AG04450 (cell line): Measurements from ENCODE around the gene THEM4. TPM values are rescaled to one million over a fixed set of nuclear protein-coding genes. Genes with fewer than 3 reads are reported as not detected.

Experiments
- CTCF ChIA-PET: fragments of 300-600, 350-600 bp; formaldehyde crosslinking; extraction: SDS; loops from one replicate; lab custom pipeline; 2022; ENCODE audit warnings: antibody characterized with exemption, inconsistent platforms; lab: Charles Lee
- POLR2A ChIA-PET: fragments of 350-600 bp; formaldehyde crosslinking; extraction: SDS; loops from one replicate; lab custom pipeline; 2021; ENCODE audit warnings: antibody characterized with exemption, inconsistent platforms; lab: Yijun Ruan, JAX
- DNase-seq: peaks from one replicate; pipeline ENCODE4 v3.0.0-alpha.2; 2011; ENCODE audit warnings: low read depth, low spot score
- H3K27ac ChIP-seq: one replicate; pipeline ENCODE4 v1.5.1; 2012; ENCODE audit warnings: low read depth, low read length, control low read depth
- H3K27me3 ChIP-seq: one replicate; pipeline ENCODE4 v1.6.0; 2012; ENCODE audit warnings: low read length; ENCODE audit not compliant: control insufficient read depth, insufficient read depth
- H3K4me3 ChIP-seq: 2 replicates; pipeline ENCODE4 v1.5.1; 2011; ENCODE audit warnings: mild to moderate bottlenecking, low read depth, low read length, control low read depth
- H3K9me3 ChIP-seq: 2 replicates; pipeline ENCODE4 v1.5.1; 2012; ENCODE audit warnings: low read length; ENCODE audit not compliant: control insufficient read depth, insufficient read depth
- CTCF ChIP-seq: IDR thresholded peaks from 2 replicates; pipeline ENCODE4 v1.5.1; 2011; ENCODE audit warnings: low read depth, low read length, control low read depth, inconsistent platforms
- polyA plus RNA-seq: library from polyadenylated mRNA; depleted of rRNA; stranded (reverse); fragments of >200 nt; gene quantifications from 2 replicates; pipeline ENCODE4 v1.2.3, GENCODE V29; 2011; rRNA removed
- small RNA-seq: library from RNA; depleted of rRNA; stranded (forward); fragments of <200 nt; gene quantifications from one replicate; pipeline ENCODE3, GENCODE V24; 2012; ENCODE audit warnings: low read depth; ENCODE audit not compliant: insufficient read length

THEM4 gene
- polyA plus RNA-seq, 1 experiment, result 24.8 TPM

DNA sequence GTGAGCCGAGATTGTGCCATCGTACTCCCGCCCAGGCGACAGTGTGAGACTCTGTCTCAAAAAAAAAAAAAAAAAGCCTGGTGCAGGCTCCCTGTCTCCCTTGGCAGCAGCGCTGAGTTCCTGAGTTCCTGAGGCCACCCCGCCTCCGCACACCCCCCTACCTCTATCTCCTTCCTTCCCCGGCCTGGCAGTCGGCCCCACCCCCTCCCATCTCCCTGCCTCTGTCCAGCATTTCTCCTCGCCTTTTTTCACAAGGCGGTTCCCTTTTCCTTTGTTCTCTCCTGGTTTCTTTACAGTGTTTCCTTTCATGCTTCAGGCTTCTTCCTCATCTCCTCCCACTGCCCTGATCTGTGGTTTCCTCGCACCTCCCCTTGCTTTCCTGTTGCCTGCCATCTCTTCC lies 80.4 kb downstream of the THEM4 start:
- no peak for DNase-seq
- H3K9me3 ChIP-seq, result no peaks in the 10 kb centered on the region; the same call in 1 of the 2 replicates
- H3K27ac ChIP-seq, result no peak overlapping the region
- POLR2A ChIA-PET, result no interaction called here
- no peak overlapping the region for H3K4me3 ChIP-seq
- CTCF ChIA-PET, result no interaction called here
- H3K27me3 ChIP-seq, result peaks cover 55% of the 10 kb centered on the region
- TF ChIP-seq CTCF, result no peak

- Histone ChIP-seq H3K27ac (no peak overlapping the region), H3K9me3 (no peaks in the 10 kb centered on the region; the same call in 1 of the 2 replicates), H3K4me3 (no peak overlapping the region), H3K27me3 (peaks cover 60% of the 10 kb centered on the region)
- POLR2A ChIA-PET, result interaction anchor here (0.5 kb wide), 1 partner anchor 30 kb away, joined by 3 read pairs; no protein-coding TSS in a partner anchor
- CTCF ChIA-PET, result no interaction called here
- no peak for TF ChIP-seq CTCF
- DNase-seq, result no peak
Measured at GRCh38 chr1:151827853-151828252, 81.5 kb downstream of the THEM4 start.

- Histone ChIP-seq H3K27ac (no peak overlapping the region), H3K9me3 (no peaks in the 10 kb centered on the region; the same call in 1 of the 2 replicates), H3K27me3 (peaks cover 55% of the 10 kb centered on the region), H3K4me3 (no peak overlapping the region)
- no peak for TF ChIP-seq CTCF
- POLR2A ChIA-PET, result no interaction called here
- DNase-seq, result no peak
- CTCF ChIA-PET, result no interaction called here
Measured at GRCh38 chr1:151825751-151826660, 83.3 kb downstream of the THEM4 start.

GRCh38 chr1:151825204-151825603 lies 84.1 kb downstream of the THEM4 start:
- peaks cover 55% of the 10 kb centered on the region for H3K27me3 ChIP-seq
- no peak overlapping the region for H3K4me3 ChIP-seq
- no peak overlapping the region for H3K27ac ChIP-seq
- no peak for DNase-seq
- no peak for TF ChIP-seq CTCF
- CTCF ChIA-PET, result no interaction called here
- H3K9me3 ChIP-seq, result no peaks in the 10 kb centered on the region; the same call in 1 of the 2 replicates
- POLR2A ChIA-PET, result no interaction called here

Small RNAs within 50 kb of the gene (small RNA-seq; reads per million reads assigned to genes)
- gene RF00019, result not detected

Other genes starting within 250 kb of the THEM4 start
- gene CELF3, start 192.7 kb downstream of the THEM4 start, polyA plus RNA-seq, result not detected in 2 replicates
- not detected in 2 replicates for gene RIIAD1, start 188.0 kb downstream of the THEM4 start, polyA plus RNA-seq
- 93.4 and 98.6 TPM in 2 replicates for gene MRPL9, start 146.0 kb downstream of the THEM4 start, polyA plus RNA-seq
- gene TDRKH, start 119.0 kb downstream of the THEM4 start, polyA plus RNA-seq, result 0.91 and 1.0 TPM in 2 replicates
- gene LINGO4, start 104.1 kb downstream of the THEM4 start, polyA plus RNA-seq, result not detected in 2 replicates
- not detected in 2 replicates for gene RORC, start 77.7 kb downstream of the THEM4 start, polyA plus RNA-seq
- gene C2CD4D, start 69.7 kb downstream of the THEM4 start, polyA plus RNA-seq, result not detected in 2 replicates
- gene THEM5, start 55.8 kb downstream of the THEM4 start, polyA plus RNA-seq, result not detected in 2 replicates
- gene S100A10, start 84.3 kb upstream of the THEM4 start, polyA plus RNA-seq, result 188 and 200 TPM in 2 replicates
- gene S100A11, start 127.5 kb upstream of the THEM4 start, polyA plus RNA-seq, result 693 and 1,000 TPM in 2 replicates
- gene TCHHL1, start 179.6 kb upstream of the THEM4 start, polyA plus RNA-seq, result not detected in 2 replicates
- not detected in 2 replicates for gene TCHH, start 205.9 kb upstream of the THEM4 start, polyA plus RNA-seq
- not detected in 2 replicates for gene RPTN, start 249.7 kb upstream of the THEM4 start, polyA plus RNA-seq